ENCODE results near the gene ELP5. TPM values are rescaled to one million over a fixed set of nuclear protein-coding genes. Genes with fewer than 3 reads are reported as not detected.

ELP5 gene
- total RNA-seq, 1 donor from 2014 or later, result 106 TPM

GRCh38 chr17:7285679-7286078 lies 33.7 kb downstream of the ELP5 start:
- no peaks in the 10 kb centered on the region for H3K27me3 ChIP-seq

DNA sequence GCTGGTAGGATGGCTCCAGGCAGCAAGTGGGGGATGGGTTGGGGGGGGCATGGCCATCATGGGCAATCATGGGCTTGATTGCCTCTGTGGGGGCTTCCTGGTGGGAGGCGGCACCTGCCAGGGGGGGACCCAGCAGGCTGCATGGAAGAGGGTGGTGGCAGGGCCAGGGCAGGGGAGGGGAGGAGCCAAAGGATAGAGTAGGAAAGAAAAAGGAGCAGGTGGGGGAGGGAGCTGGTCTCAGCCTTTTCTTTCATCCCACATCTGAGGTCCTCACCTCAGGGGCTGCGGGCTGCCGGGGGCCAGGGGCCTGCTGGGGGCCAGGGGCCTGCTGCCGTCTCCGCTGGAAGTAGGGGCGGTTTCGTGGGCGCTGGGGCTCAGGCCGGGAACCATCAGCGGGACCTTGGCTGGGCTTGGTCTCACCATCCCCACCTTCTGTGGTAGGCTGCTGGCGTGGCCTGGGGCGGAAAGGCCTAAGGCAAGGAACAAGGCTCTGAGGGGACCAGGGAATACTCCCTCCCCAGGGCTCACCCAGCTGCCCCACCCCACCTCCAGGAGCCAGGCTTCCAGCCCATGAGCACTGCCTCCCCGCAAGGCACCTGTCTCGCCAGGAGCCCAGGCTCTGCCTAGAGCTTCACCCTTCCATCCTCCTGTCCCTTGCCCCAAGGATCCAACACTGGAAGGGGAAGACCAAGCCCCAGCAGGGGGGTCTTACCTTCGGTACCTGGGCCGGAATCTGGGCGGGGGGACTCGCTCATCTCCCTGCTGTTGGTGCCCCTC lies 37.4 kb downstream of the ELP5 start:
- Histone ChIP-seq H3K4me3 (no peak overlapping the region), H3K36me3 (no peaks in the 10 kb centered on the region), H3K27ac (no peak overlapping the region), H3K27me3 (peaks cover 8% of the 10 kb centered on the region), H3K4me1 (peaks cover 0 to 3% of the 10 kb centered on the region in 2 donors), H3K9me3 (no peaks in the 10 kb centered on the region)
- TF ChIP-seq, protein P1, sequence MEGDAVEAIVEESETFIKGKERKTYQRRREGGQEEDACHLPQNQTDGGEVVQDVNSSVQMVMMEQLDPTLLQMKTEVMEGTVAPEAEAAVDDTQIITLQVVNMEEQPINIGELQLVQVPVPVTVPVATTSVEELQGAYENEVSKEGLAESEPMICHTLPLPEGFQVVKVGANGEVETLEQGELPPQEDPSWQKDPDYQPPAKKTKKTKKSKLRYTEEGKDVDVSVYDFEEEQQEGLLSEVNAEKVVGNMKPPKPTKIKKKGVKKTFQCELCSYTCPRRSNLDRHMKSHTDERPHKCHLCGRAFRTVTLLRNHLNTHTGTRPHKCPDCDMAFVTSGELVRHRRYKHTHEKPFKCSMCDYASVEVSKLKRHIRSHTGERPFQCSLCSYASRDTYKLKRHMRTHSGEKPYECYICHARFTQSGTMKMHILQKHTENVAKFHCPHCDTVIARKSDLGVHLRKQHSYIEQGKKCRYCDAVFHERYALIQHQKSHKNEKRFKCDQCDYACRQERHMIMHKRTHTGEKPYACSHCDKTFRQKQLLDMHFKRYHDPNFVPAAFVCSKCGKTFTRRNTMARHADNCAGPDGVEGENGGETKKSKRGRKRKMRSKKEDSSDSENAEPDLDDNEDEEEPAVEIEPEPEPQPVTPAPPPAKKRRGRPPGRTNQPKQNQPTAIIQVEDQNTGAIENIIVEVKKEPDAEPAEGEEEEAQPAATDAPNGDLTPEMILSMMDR (IDR thresholded peaks at IDR 0.05), result no peak
- no peak for DNase-seq (ENCODE audit: low spot score in 2 of 2)
- intact Hi-C loops (cut with DNase I), result no loop called here

More at GRCh38 chr17:7285679-7286078, 33.7 kb downstream of the ELP5 start:
- no peaks in the 10 kb centered on the region for H3K36me3 ChIP-seq
- no peaks in the 10 kb centered on the region for H3K9me3 ChIP-seq
- no peak for DNase-seq (ENCODE audit: low spot score in 2 of 2)
- H3K27ac ChIP-seq, result no peak overlapping the region
- intact Hi-C loops (cut with DNase I), result no loop called here
- TF ChIP-seq, protein P1 (IDR thresholded peaks at IDR 0.05), result no peak
- peaks cover 9 to 16% of the 10 kb centered on the region in 2 donors for H3K4me1 ChIP-seq
- no peak overlapping the region for H3K4me3 ChIP-seq

- peaks cover 8% of the 10 kb centered on the region for H3K27me3 ChIP-seq
- no peaks in the 10 kb centered on the region for H3K9me3 ChIP-seq
- H3K4me3 ChIP-seq, result no peak overlapping the region
- intact Hi-C loops (cut with DNase I), result no loop called here
- DNase-seq (ENCODE audit: low spot score in 2 of 2), result no peak
- H3K36me3 ChIP-seq, result no peaks in the 10 kb centered on the region
- H3K27ac ChIP-seq, result no peak overlapping the region
- H3K4me1 ChIP-seq, result peaks cover 4 to 9% of the 10 kb centered on the region in 2 donors
- TF ChIP-seq, protein P1 (IDR thresholded peaks at IDR 0.05), result no peak
Measured at GRCh38 chr17:7290166-7290565, 38.2 kb downstream of the ELP5 start.

DNA sequence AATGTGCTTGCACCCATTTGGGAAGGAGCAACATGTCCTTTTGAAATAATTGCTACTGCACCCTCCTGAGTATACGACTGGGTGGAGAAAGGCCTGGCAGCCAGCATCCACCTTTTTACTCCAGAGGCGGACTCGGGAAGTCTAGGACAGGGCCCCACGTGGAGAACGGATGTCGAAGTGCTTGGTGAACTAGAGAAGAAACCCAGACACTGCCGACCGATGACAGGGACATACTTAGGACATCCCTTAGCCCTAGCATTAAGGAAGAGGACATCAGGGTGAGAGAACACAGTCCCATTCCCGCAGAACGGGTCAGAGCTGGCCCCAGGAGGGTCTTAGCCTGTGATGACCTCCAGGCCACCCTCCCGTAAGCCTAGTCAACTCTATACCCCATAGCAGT lies 38.7 kb downstream of the ELP5 start:
- Histone ChIP-seq H3K27me3 (peaks cover 8% of the 10 kb centered on the region), H3K27ac (no peak overlapping the region)
- intact Hi-C loops (cut with DNase I), result no loop called here

DNA sequence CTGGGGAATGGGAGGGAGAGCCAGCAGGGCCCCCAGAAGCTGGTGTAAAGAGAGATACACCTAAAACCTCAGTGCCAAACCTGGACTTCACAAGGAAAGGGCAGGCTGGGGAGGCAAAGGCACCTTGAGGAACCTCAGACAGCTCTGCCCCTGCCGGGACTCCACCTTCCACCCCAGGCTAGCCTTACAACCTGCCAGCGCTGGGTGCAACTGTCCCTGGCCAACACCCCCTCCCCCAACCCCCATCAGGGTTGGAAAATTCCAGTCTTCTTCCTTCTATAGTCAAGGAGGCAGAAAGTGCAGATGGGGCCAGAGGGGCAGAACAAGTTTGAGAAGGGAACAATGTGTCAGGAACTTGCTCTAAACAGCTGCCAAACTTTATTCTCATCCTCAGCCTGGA lies 40.2 kb downstream of the ELP5 start:
- TF ChIP-seq, protein P1 (IDR thresholded peaks at IDR 0.05), result no peak
- Histone ChIP-seq H3K9me3 (no peaks in the 10 kb centered on the region), H3K4me3 (no peak overlapping the region), H3K36me3 (no peaks in the 10 kb centered on the region), H3K27ac (no peak overlapping the region), H3K4me1 (peaks cover 4 to 22% of the 10 kb centered on the region in 2 donors), H3K27me3 (peaks cover 8% of the 10 kb centered on the region)
- intact Hi-C loops (cut with DNase I), result no loop called here
- no peak for DNase-seq (ENCODE audit: low spot score in 2 of 2)

More for the DNA sequence above, 38.7 kb downstream of the ELP5 start:
- TF ChIP-seq, protein P1 (IDR thresholded peaks at IDR 0.05), result no peak
- no peak overlapping the region for H3K4me3 ChIP-seq
- no peak for DNase-seq (ENCODE audit: low spot score in 2 of 2)
- peaks cover 4 to 13% of the 10 kb centered on the region in 2 donors for H3K4me1 ChIP-seq
- no peaks in the 10 kb centered on the region for H3K36me3 ChIP-seq
- H3K9me3 ChIP-seq, result no peaks in the 10 kb centered on the region

All from ascending aorta (tissue), 2 donors.